DMS153 (cell line): ENCODE data around the gene CCDC6.
"Not testable (repeated sequence)": the region's sequence is repeated elsewhere in the genome, so short reads cannot be mapped to it uniquely, and the experiment has no call there.

Experiments
- DNase-seq: peaks from one replicate; lab custom pipeline; 2025; lab: John Stamatoyannopoulos, UW

CCDC6 gene

GRCh38 chr10:59905731-59906416, 482 bp downstream of the CCDC6 start:
- DNase-seq, result no peak

- no peak for DNase-seq
These were observed 1.2 kb downstream of the CCDC6 start for GRCh38 chr10:59905066-59905730.

GRCh38 chr10:59904426-59905065, 1.8 kb downstream of the CCDC6 start:
- no peak for DNase-seq

- DNase-seq, result no peak
These were observed 2.5 kb downstream of the CCDC6 start for GRCh38 chr10:59903871-59904270.

- no peak for DNase-seq
These were observed 4.3 kb downstream of the CCDC6 start for GRCh38 chr10:59902016-59902415.

GRCh38 chr10:59901470-59901869, 4.9 kb downstream of the CCDC6 start:
- no peak for DNase-seq

GRCh38 chr10:59900048-59900727, 6.2 kb downstream of the CCDC6 start:
- no peak for DNase-seq

GRCh38 chr10:59898125-59898835, 8.1 kb downstream of the CCDC6 start:
- DNase-seq, result no peak

GRCh38 chr10:59896191-59896590, 10.2 kb downstream of the CCDC6 start:
- DNase-seq, result no peak

GRCh38 chr10:59895629-59896116, 10.7 kb downstream of the CCDC6 start:
- DNase-seq, result no peak

GRCh38 chr10:59894114-59894513, 12.2 kb downstream of the CCDC6 start:
- DNase-seq, result no peak

- DNase-seq, result no peak
These were observed 13.7 kb downstream of the CCDC6 start for GRCh38 chr10:59892697-59893096.

- no peak for DNase-seq
These were observed 14.4 kb downstream of the CCDC6 start for GRCh38 chr10:59891936-59892335.

GRCh38 chr10:59891349-59891748, 15.0 kb downstream of the CCDC6 start:
- DNase-seq, result no peak

GRCh38 chr10:59888781-59889435, 17.4 kb downstream of the CCDC6 start:
- DNase-seq, result no peak

- no peak for DNase-seq
These were observed 18.2 kb downstream of the CCDC6 start for GRCh38 chr10:59887972-59888640.

- no peak for DNase-seq
These were observed 19.4 kb downstream of the CCDC6 start for GRCh38 chr10:59887006-59887405.

GRCh38 chr10:59885430-59886134, 20.8 kb downstream of the CCDC6 start:
- DNase-seq, result no peak

GRCh38 chr10:59884893-59885292, 21.5 kb downstream of the CCDC6 start:
- not testable (repeated sequence) for DNase-seq

- no peak for DNase-seq
These were observed 24.7 kb downstream of the CCDC6 start for GRCh38 chr10:59881640-59882039.
